Measurements from ENCODE around the gene BCLAF3. TPM values are rescaled to one million over a fixed set of nuclear protein-coding genes. Genes with fewer than 3 reads are reported as not detected.

BCLAF3 gene
- total and polyA plus RNA-seq, 7 experiments from 2014 or later, result 2.3 to 14.1 (median 7.0) TPM

DNA sequence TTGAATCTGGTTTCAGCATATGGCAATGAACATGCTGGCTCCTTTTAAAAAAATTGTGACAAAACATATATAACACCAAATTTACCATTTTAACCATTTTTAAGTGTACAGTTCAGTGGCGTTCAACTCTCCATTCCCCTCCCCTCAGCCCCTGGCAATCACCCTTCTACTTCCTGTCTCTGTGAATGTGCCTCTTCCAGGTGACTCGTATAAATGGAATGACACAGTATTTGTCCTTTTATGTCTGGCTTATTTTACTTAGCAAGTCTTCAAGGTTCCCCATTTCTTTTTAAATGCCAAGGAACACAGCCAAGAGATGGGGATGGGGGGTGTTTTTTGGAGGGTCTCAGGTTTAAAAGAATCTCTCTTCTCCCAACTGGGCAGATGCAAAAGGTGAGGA lies 35.4 kb upstream of the BCLAF3 start:
- no peak overlapping the region for H3K4me3 ChIP-seq (ENCODE audit: low read length)
- Mint-ChIP-seq H3K27me3 (no peaks in the 10 kb centered on the region), H3K4me3 (no peak overlapping the region), H3K4me1 (peaks cover 0 to 21% (median 10%) of the 10 kb centered on the region in 7 donors), H3K36me3 (peaks cover 0 to 31% (median 0%) of the 10 kb centered on the region in 5 donors), H3K27ac (no peak overlapping the region), H3K9me3 (peaks cover 0 to 2% (median 0%) of the 10 kb centered on the region in 11 donors)
- DNase-seq, result no peak
- H3K9me3 ChIP-seq (ENCODE audit: control insufficient read depth in 2 of 3, low read length in 3 of 3), result no peaks in the 10 kb centered on the region
- POLR2A ChIA-PET, result no interaction called here
- no peak overlapping the region for H3K27ac ChIP-seq (ENCODE audit: low read depth, low read length)
- H3K36me3 ChIP-seq (ENCODE audit: control insufficient read depth in 2 of 3, insufficient read depth in 3 of 3, low read length in 3 of 3), result no peaks in the 10 kb centered on the region
- H3K4me1 ChIP-seq (ENCODE audit: control insufficient read depth in 2 of 2, insufficient read depth in 2 of 2, low read length in 2 of 2), result peaks cover 0 to 13% of the 10 kb centered on the region in 2 donors
- CTCF ChIA-PET, result no interaction called here
- no peaks in the 10 kb centered on the region for H3K27me3 ChIP-seq (ENCODE audit: control insufficient read depth in 2 of 2, insufficient read depth in 2 of 2, low read length in 2 of 2)
- no peak for ATAC-seq
- intact Hi-C loops (cut with micrococcal nuclease), result no loop called here

DNA sequence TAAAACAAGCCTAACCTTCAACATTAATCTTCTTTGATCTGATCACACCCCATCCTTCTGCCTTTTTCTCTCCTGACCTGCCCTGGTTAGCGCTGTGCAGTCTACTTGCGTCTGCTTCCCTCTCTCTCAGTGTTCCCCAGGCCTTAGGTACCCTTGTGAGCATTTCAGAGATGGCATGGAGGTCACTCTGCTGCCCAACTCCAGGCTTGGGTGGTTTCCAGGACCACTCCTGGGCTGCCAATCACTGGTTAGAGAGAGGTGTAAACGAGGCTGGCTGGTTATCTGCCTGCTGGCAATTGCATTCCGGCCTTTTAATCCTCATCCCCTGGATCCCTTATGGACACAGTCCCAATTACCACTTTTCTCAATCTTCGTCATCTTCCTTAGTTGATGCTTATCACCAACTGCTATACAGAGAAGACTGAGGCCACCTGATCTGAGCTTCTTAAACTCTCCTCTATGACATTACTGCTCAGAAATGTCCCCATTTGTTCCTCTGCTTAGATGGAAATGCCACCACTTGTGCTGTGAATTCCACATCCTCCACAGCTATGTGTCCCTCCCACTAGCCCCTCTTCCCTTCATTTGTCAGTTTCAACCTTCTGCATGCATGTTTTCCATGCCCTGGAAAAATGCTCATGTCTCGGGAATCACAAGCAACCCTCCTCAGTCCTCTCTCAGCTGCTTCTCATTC lies 29.0 kb upstream of the BCLAF3 start:
- Mint-ChIP-seq H3K4me1 (peaks cover 0 to 4% (median 0%) of the 10 kb centered on the region in 7 donors), H3K27ac (no peak overlapping the region), H3K4me3 (no peak overlapping the region), H3K27me3 (peaks cover 0 to 6% (median 0%) of the 10 kb centered on the region in 5 donors), H3K9me3 (peaks cover 4 to 27% (median 7%) of the 10 kb centered on the region in 11 donors), H3K36me3 (peaks cover 0 to 46% (median 11%) of the 10 kb centered on the region in 5 donors)
- no peak for ATAC-seq
- intact Hi-C loops (cut with micrococcal nuclease), result no loop called here
- no peak for DNase-seq
- CTCF ChIA-PET, result no interaction called here
- POLR2A ChIA-PET, result no interaction called here
- H3K27ac ChIP-seq (ENCODE audit: low read depth, low read length), result no peak overlapping the region
- H3K9me3 ChIP-seq (ENCODE audit: control insufficient read depth in 2 of 3, low read length in 3 of 3), result no peaks in the 10 kb centered on the region
- H3K4me3 ChIP-seq (ENCODE audit: low read length), result no peak overlapping the region
- no peaks in the 10 kb centered on the region for H3K4me1 ChIP-seq (ENCODE audit: control insufficient read depth in 2 of 2, insufficient read depth in 2 of 2, low read length in 2 of 2)
- no peaks in the 10 kb centered on the region for H3K36me3 ChIP-seq (ENCODE audit: control insufficient read depth in 2 of 3, insufficient read depth in 3 of 3, low read length in 3 of 3)
- H3K27me3 ChIP-seq (ENCODE audit: control insufficient read depth in 2 of 2, insufficient read depth in 2 of 2, low read length in 2 of 2), result no peaks in the 10 kb centered on the region

DNA sequence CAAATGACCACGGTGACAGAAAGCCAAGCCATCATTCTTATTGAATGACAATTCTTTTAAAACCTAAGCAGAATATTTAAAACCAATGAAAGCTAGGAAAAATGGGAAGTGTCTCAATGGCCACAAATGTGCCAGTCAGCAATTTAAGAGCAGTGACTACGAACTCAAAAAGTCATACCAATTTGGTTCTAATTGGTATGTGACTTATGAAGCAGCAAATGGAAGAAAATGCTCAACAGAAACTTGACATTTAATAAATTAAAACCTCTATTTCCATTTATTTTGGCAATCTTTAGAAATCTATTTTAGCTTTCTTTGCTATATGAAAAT lies 25.7 kb upstream of the BCLAF3 start:
- H3K4me3 Mint-ChIP-seq, result no peak overlapping the region
- no peak overlapping the region for H3K27ac Mint-ChIP-seq
- no peak overlapping the region for H3K27ac ChIP-seq (ENCODE audit: low read depth, low read length)
- ChIA-PET CTCF (no interaction called here), POLR2A (interaction anchor here (0.8 kb wide), 1 partner anchor 88 kb away, joined by 3 read pairs; no protein-coding TSS in a partner anchor)
- ATAC-seq, result no peak
- H3K36me3 Mint-ChIP-seq, result peaks cover 2 to 36% (median 11%) of the 10 kb centered on the region in 5 donors
- H3K4me1 ChIP-seq (ENCODE audit: control insufficient read depth in 2 of 2, insufficient read depth in 2 of 2, low read length in 2 of 2), result no peaks in the 10 kb centered on the region
- H3K9me3 Mint-ChIP-seq, result peaks cover 4 to 28% (median 9%) of the 10 kb centered on the region in 11 donors
- peaks cover 0 to 6% (median 0%) of the 10 kb centered on the region in 5 donors for H3K27me3 Mint-ChIP-seq
- peaks cover 0 to 4% (median 0%) of the 10 kb centered on the region in 7 donors for H3K4me1 Mint-ChIP-seq
- no peaks in the 10 kb centered on the region for H3K27me3 ChIP-seq (ENCODE audit: control insufficient read depth in 2 of 2, insufficient read depth in 2 of 2, low read length in 2 of 2)
- no peak overlapping the region for H3K4me3 ChIP-seq (ENCODE audit: low read length)
- H3K9me3 ChIP-seq (ENCODE audit: control insufficient read depth in 2 of 3, low read length in 3 of 3), result no peaks in the 10 kb centered on the region
- intact Hi-C loops (cut with micrococcal nuclease), result no loop called here
- H3K36me3 ChIP-seq (ENCODE audit: control insufficient read depth in 2 of 3, insufficient read depth in 3 of 3, low read length in 3 of 3), result no peaks in the 10 kb centered on the region
- no peak for DNase-seq

GRCh38 chrX:20015945-20016615 lies 25.2 kb upstream of the BCLAF3 start:
- Mint-ChIP-seq H3K27me3 (peaks cover 0 to 6% (median 0%) of the 10 kb centered on the region in 5 donors), H3K4me3 (no peak overlapping the region), H3K36me3 (peaks cover 2 to 35% (median 11%) of the 10 kb centered on the region in 5 donors), H3K27ac (no peak overlapping the region), H3K4me1 (peaks cover 0 to 4% (median 0%) of the 10 kb centered on the region in 7 donors), H3K9me3 (peaks cover 4 to 28% (median 9%) of the 10 kb centered on the region in 11 donors)
- intact Hi-C loops (cut with micrococcal nuclease), result no loop called here
- ChIA-PET CTCF (no interaction called here), POLR2A (interaction anchor here (0.8 kb wide), 1 partner anchor 88 kb away, joined by 3 read pairs; no protein-coding TSS in a partner anchor)
- Histone ChIP-seq H3K4me1 (ENCODE audit: control insufficient read depth in 2 of 2, insufficient read depth in 2 of 2, low read length in 2 of 2) (no peaks in the 10 kb centered on the region), H3K27me3 (ENCODE audit: control insufficient read depth in 2 of 2, insufficient read depth in 2 of 2, low read length in 2 of 2) (no peaks in the 10 kb centered on the region), H3K36me3 (ENCODE audit: control insufficient read depth in 2 of 3, insufficient read depth in 3 of 3, low read length in 3 of 3) (no peaks in the 10 kb centered on the region), H3K9me3 (ENCODE audit: control insufficient read depth in 2 of 3, low read length in 3 of 3) (no peaks in the 10 kb centered on the region), H3K27ac (ENCODE audit: low read depth, low read length) (no peak overlapping the region), H3K4me3 (ENCODE audit: low read length) (no peak overlapping the region)
- DNase-seq (no peak), ATAC-seq (no peak)

GRCh38 chrX:20015422-20015821 lies 24.6 kb upstream of the BCLAF3 start:
- peaks cover 2 to 35% (median 11%) of the 10 kb centered on the region in 5 donors for H3K36me3 Mint-ChIP-seq

DNA sequence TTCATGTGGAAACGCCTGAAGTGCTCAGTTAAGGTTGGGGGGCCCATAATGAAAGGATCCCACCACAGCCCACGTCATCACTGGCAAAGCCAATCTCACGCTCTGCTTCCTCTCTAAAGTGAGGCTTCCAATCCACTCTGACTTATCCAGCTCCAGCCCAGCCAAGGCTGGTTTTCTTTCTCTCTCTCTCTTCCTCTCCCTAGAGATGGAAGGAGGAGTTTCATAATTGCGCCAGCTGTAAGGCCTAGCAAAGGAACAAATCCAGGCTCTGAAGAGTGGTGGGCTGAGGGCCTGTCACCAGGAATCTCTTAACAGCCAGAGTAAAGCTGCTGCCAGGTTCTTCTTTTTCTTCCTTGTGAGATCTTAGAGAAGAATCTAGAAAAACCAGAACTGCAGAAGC lies 20.7 kb upstream of the BCLAF3 start:
- no peaks in the 10 kb centered on the region for H3K27me3 ChIP-seq (ENCODE audit: control insufficient read depth in 2 of 2, insufficient read depth in 2 of 2, low read length in 2 of 2)
- Mint-ChIP-seq H3K4me1 (no peaks in the 10 kb centered on the region), H3K9me3 (peaks cover 3 to 18% (median 7%) of the 10 kb centered on the region in 11 donors), H3K27me3 (peaks cover 0 to 7% (median 0%) of the 10 kb centered on the region in 5 donors), H3K36me3 (peaks cover 2 to 40% (median 11%) of the 10 kb centered on the region in 5 donors), H3K27ac (no peak overlapping the region), H3K4me3 (no peak overlapping the region)
- intact Hi-C loops (cut with micrococcal nuclease), result no loop called here
- H3K36me3 ChIP-seq (ENCODE audit: control insufficient read depth in 2 of 3, insufficient read depth in 3 of 3, low read length in 3 of 3), result no peaks in the 10 kb centered on the region
- no peaks in the 10 kb centered on the region for H3K4me1 ChIP-seq (ENCODE audit: control insufficient read depth in 2 of 2, insufficient read depth in 2 of 2, low read length in 2 of 2)
- CTCF ChIA-PET, result no interaction called here
- ATAC-seq (no peak), DNase-seq (no peak)
- no peak overlapping the region for H3K27ac ChIP-seq (ENCODE audit: low read depth, low read length)
- no peak overlapping the region for H3K4me3 ChIP-seq (ENCODE audit: low read length)
- H3K9me3 ChIP-seq (ENCODE audit: control insufficient read depth in 2 of 3, low read length in 3 of 3), result no peaks in the 10 kb centered on the region
- POLR2A ChIA-PET, result no interaction called here

More at GRCh38 chrX:20015422-20015821, 24.6 kb upstream of the BCLAF3 start:
- Histone ChIP-seq H3K9me3 (ENCODE audit: control insufficient read depth in 2 of 3, low read length in 3 of 3) (no peaks in the 10 kb centered on the region), H3K36me3 (ENCODE audit: control insufficient read depth in 2 of 3, insufficient read depth in 3 of 3, low read length in 3 of 3) (no peaks in the 10 kb centered on the region), H3K4me1 (ENCODE audit: control insufficient read depth in 2 of 2, insufficient read depth in 2 of 2, low read length in 2 of 2) (no peaks in the 10 kb centered on the region), H3K27me3 (ENCODE audit: control insufficient read depth in 2 of 2, insufficient read depth in 2 of 2, low read length in 2 of 2) (no peaks in the 10 kb centered on the region), H3K4me3 (ENCODE audit: low read length) (no peak overlapping the region), H3K27ac (ENCODE audit: low read depth, low read length) (no peak overlapping the region)
- DNase-seq (no peak), ATAC-seq (no peak)
- intact Hi-C loops (cut with micrococcal nuclease), result no loop called here
- POLR2A ChIA-PET, result no interaction called here
- no peak overlapping the region for H3K27ac Mint-ChIP-seq
- H3K4me3 Mint-ChIP-seq, result no peak overlapping the region
- H3K4me1 Mint-ChIP-seq, result peaks cover 0 to 4% (median 0%) of the 10 kb centered on the region in 7 donors
- peaks cover 4 to 28% (median 9%) of the 10 kb centered on the region in 11 donors for H3K9me3 Mint-ChIP-seq
- CTCF ChIA-PET, result no interaction called here
- H3K27me3 Mint-ChIP-seq, result peaks cover 0 to 6% (median 0%) of the 10 kb centered on the region in 5 donors
